DND-41 (cell line): ENCODE data around the gene TCF12.

Experiments
- ATAC-seq: fragments of 200-7000 bp; cut with Tn5 transposase; 3 replicates; pipeline ENCODE4 v1.9.1; 2021; ENCODE audit warnings: low read depth; ENCODE audit not compliant: insufficient read depth
- DNase-seq: peaks from one replicate; pipeline ENCODE4 v3.0.0-alpha.2; 2020
- H2AFZ ChIP-seq: 2 replicates; pipeline ENCODE4 v1.6.0; 2012; ENCODE audit warnings: low read depth, low read length
- H3K27ac ChIP-seq: 2 replicates; pipeline ENCODE4 v1.5.1; 2012; ENCODE audit warnings: low read length, inconsistent platforms
- H3K27me3 ChIP-seq: fragments of 200-600 bp; sonication (generic); 2 replicates; pipeline ENCODE4 v1.6.0; 2012; ENCODE audit warnings: low read length, mild to moderate bottlenecking, inconsistent platforms; ENCODE audit not compliant: insufficient read depth, poor library complexity
- H3K36me3 ChIP-seq: 2 replicates; pipeline ENCODE4 v1.5.1; 2012; ENCODE audit warnings: low read length, inconsistent platforms; ENCODE audit not compliant: insufficient read depth
- H3K4me1 ChIP-seq: 2 replicates; pipeline ENCODE4 v1.5.1; 2012; ENCODE audit warnings: mild to moderate bottlenecking, low read length; ENCODE audit not compliant: insufficient read depth
- H3K4me2 ChIP-seq: 2 replicates; pipeline ENCODE4 v1.6.0; 2012; ENCODE audit warnings: mild to moderate bottlenecking, moderate library complexity, low read length, inconsistent platforms; ENCODE audit not compliant: insufficient read depth
- H3K4me3 ChIP-seq, 2 experiments: fragments of 200-600 bp in 1 of 2; shearing (Covaris generic) in 1 of 2; 2 replicates each; pipeline ENCODE4 v1.5.1; 2012 to 2016; ENCODE audit warnings: inconsistent platforms in 2 of 2, low read length in 2 of 2, mild to moderate bottlenecking in 2 of 2, low read depth in 1 of 2, moderate library complexity in 1 of 2
- H3K79me2 ChIP-seq: 2 replicates; pipeline ENCODE4 v1.6.0; 2012; ENCODE audit warnings: low read length, inconsistent platforms; ENCODE audit not compliant: insufficient read depth
- H3K9ac ChIP-seq: 2 replicates; pipeline ENCODE4 v1.6.0; 2012; ENCODE audit warnings: low read depth, mild to moderate bottlenecking, inconsistent platforms, low read length, moderate library complexity
- H3K9me3 ChIP-seq: 2 replicates; pipeline ENCODE4 v1.5.1; 2012; ENCODE audit warnings: low read length, moderate library complexity, mild to moderate bottlenecking, inconsistent platforms; ENCODE audit not compliant: insufficient read depth, severe bottlenecking
- H4K20me1 ChIP-seq: 2 replicates; pipeline ENCODE4 v1.6.0; 2012; ENCODE audit warnings: low read length; ENCODE audit not compliant: insufficient read depth
- EZH2 ChIP-seq: IDR thresholded peaks from 3 replicates; pipeline ENCODE4 v1.6.1; 2012; ENCODE audit warnings: borderline replicate concordance, low read depth, mild to moderate bottlenecking, moderate library complexity, low read length, inconsistent platforms; ENCODE audit not compliant: severe bottlenecking
- TF ChIP-seq, protein P1 (sequence below): IDR thresholded peaks from 2 replicates; pipeline ENCODE4 v1.5.1; 2012; ENCODE audit warnings: borderline replicate concordance, low read length, moderate library complexity, mild to moderate bottlenecking; ENCODE audit not compliant: poor library complexity, severe bottlenecking; ENCODE audit errors: extremely low read depth

The TCF12 gene

DNA sequence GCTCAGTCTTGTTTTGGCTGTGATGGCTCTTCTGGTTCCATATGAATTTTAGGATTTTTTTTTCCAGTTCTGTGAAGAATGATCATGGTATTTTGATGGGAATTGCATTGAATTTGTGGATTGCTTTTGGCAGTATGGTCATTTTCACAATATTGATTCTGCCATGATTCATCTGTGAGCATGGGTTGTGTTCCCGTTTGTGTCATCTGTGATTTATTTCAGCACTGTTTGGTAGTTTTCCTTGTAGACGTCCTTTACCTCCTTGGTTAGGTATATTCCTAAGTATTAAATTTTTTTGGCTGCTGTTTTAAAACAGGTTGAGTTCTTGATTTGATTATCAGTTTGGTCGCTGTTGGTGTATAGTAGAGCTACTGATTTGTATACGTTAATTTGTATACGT is 18.5 kb downstream of the TCF12 start:
- DNase-seq (no peak), ATAC-seq (no peak)
- Histone ChIP-seq H3K4me3 (no peak overlapping the region), H4K20me1 (peaks cover 30% of the 10 kb centered on the region; the same call in 1 of the 2 replicates), H2AFZ (no peak overlapping the region), H3K9me3 (no peaks in the 10 kb centered on the region), H3K27me3 (no peaks in the 10 kb centered on the region), H3K9ac (no peak overlapping the region), H3K27ac (no peak overlapping the region), H3K4me1 (peaks cover 23% of the 10 kb centered on the region), H3K4me2 (no peak overlapping the region), H3K79me2 (peaks cover 95% of the 10 kb centered on the region), H3K36me3 (peaks cover 18% of the 10 kb centered on the region)
- TF ChIP-seq EZH2 = no peak
- TF ChIP-seq, protein P1, sequence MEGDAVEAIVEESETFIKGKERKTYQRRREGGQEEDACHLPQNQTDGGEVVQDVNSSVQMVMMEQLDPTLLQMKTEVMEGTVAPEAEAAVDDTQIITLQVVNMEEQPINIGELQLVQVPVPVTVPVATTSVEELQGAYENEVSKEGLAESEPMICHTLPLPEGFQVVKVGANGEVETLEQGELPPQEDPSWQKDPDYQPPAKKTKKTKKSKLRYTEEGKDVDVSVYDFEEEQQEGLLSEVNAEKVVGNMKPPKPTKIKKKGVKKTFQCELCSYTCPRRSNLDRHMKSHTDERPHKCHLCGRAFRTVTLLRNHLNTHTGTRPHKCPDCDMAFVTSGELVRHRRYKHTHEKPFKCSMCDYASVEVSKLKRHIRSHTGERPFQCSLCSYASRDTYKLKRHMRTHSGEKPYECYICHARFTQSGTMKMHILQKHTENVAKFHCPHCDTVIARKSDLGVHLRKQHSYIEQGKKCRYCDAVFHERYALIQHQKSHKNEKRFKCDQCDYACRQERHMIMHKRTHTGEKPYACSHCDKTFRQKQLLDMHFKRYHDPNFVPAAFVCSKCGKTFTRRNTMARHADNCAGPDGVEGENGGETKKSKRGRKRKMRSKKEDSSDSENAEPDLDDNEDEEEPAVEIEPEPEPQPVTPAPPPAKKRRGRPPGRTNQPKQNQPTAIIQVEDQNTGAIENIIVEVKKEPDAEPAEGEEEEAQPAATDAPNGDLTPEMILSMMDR = no peak

DNA sequence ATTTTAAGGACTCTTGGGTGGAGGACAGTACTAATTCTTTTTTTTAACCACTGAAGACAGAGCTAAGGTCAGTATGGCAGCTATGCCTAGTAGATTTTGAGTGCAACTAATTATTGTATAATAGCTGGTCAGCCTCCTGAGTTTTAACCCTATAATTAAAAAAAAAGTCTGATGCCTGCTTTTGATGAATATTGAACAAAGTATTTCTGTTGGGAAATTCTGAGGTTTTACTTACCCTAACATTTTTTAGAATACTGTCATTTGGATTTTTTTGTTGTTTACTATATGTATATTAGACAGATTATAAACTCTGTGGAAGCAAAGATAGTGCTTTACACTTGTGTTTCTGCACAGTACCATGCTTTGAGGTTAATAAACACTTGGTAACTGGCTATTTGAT is 20.8 kb downstream of the TCF12 start:
- Histone ChIP-seq H3K9me3 (no peaks in the 10 kb centered on the region), H2AFZ (no peak overlapping the region), H3K27ac (0 out of 2 replicates have a peak overlapping the region, but pooled peaks have one; percentile 6), H3K4me1 (peaks cover 4% of the 10 kb centered on the region), H3K9ac (no peak overlapping the region), H3K4me2 (no peak overlapping the region), H3K36me3 (peaks cover 15% of the 10 kb centered on the region), H4K20me1 (peaks cover 31% of the 10 kb centered on the region; the same call in 1 of the 2 replicates), H3K27me3 (no peaks in the 10 kb centered on the region), H3K4me3 (no peak overlapping the region), H3K79me2 (peaks cover 100% of the 10 kb centered on the region)
- TF ChIP-seq EZH2 = no peak
- TF ChIP-seq, protein P1 = no peak
- ATAC-seq = no peak
- no peak for DNase-seq

DNA sequence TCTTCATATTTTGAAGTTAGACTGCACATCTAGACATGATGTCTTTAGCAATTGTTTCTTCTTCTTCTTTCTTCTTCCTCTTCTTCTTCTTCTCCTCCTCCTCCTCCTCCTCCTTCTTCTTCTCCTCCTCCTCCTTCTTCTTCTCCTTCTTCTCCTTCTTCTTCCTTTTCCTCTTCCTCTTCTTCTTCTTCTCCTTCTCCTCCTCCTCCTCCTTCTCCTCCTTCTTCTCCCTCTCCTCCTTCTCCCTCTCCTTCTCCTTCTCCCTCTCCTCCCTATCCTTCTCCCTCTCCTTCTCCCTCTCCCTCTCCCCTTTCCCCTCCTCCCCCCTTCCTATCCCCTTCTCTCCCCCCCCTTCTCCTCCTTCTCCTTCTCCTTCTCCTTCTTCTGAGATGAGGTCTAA is 21.9 kb downstream of the TCF12 start:
- TF ChIP-seq EZH2 = no peak
- TF ChIP-seq, protein P1 = no peak
- no peak for ATAC-seq
- Histone ChIP-seq H2AFZ (no peak overlapping the region), H3K4me1 (peaks cover 2% of the 10 kb centered on the region; the same call in 1 of the 2 replicates), H3K79me2 (peaks cover 100% of the 10 kb centered on the region), H3K9ac (no peak overlapping the region), H3K27me3 (no peaks in the 10 kb centered on the region), H4K20me1 (peaks cover 27% of the 10 kb centered on the region; the same call in 1 of the 2 replicates), H3K4me2 (no peak overlapping the region), H3K27ac (no peak overlapping the region), H3K36me3 (peaks cover 5% of the 10 kb centered on the region; the same call in 1 of the 2 replicates), H3K4me3 (no peak overlapping the region), H3K9me3 (no peaks in the 10 kb centered on the region)
- DNase-seq = no peak
